Dendritic cell treated with granulocyte-macrophage colony-stimulating factor and Interleukin-4, amounts not matched to agents 40 ng/mL and 50 ng/mL, for 4 days (primary cell): ENCODE results near the gene DCP1A.
"Not testable (repeated sequence)": the region's sequence is repeated elsewhere in the genome, so short reads cannot be mapped to it uniquely, and the experiment has no call there.

ENCODE experiments used
- H3K27ac Mint-ChIP-seq: one replicate; pipeline ENCODE4 v1.8.0; 2022; ENCODE audit warnings: mild to moderate bottlenecking, mixed read lengths
- H3K27me3 Mint-ChIP-seq: one replicate; pipeline ENCODE4 v1.8.0; 2022; ENCODE audit warnings: mild to moderate bottlenecking, mixed read lengths
- H3K36me3 Mint-ChIP-seq: one replicate; pipeline ENCODE4 v1.8.0; 2022; ENCODE audit warnings: low read depth, mixed read lengths
- H3K4me1 Mint-ChIP-seq: one replicate; pipeline ENCODE4 v1.8.0; 2022; ENCODE audit warnings: low read depth, mixed read lengths
- H3K4me3 Mint-ChIP-seq: one replicate; pipeline ENCODE4 v1.8.0; 2022; ENCODE audit warnings: mild to moderate bottlenecking, moderate library complexity, mixed read lengths
- H3K9me3 Mint-ChIP-seq: one replicate; pipeline ENCODE4 v1.8.0; 2022; ENCODE audit warnings: mixed read lengths
- intact Hi-C: fragments of 100-400 bp; cut with micrococcal nuclease; formaldehyde crosslinking; loops from one replicate; pipeline ENCODE4 v1.15.0; 2022

Gene DCP1A

DNA sequence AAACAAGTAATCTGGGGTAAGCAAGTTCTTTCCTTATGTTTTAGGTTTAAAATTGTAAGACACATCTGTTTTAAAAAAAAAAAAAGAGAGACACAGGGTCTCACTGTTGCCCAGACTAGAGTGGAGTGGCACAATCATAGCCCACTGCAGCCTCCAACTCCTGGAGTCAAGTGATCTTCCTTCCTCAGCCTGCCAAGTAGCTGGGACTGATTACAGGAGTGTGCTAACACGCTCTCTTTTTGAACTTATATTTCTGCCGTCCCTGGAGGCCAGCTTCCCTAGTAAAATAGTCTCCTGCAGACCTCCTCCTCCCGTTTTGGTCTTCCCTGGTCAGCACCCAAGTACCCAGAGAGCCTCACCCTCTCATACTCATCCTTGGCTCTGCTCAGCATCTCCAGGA, 35.5 kb downstream of the DCP1A start:
- intact Hi-C loops: no loop called here
- no peaks in the 10 kb centered on the region for H3K27me3 Mint-ChIP-seq
- no peak overlapping the region for H3K4me3 Mint-ChIP-seq
- peaks cover 68% of the 10 kb centered on the region for H3K36me3 Mint-ChIP-seq
- H3K9me3 Mint-ChIP-seq: no peaks in the 10 kb centered on the region
- peaks cover 10% of the 10 kb centered on the region for H3K4me1 Mint-ChIP-seq
- H3K27ac Mint-ChIP-seq: no peak overlapping the region

DNA sequence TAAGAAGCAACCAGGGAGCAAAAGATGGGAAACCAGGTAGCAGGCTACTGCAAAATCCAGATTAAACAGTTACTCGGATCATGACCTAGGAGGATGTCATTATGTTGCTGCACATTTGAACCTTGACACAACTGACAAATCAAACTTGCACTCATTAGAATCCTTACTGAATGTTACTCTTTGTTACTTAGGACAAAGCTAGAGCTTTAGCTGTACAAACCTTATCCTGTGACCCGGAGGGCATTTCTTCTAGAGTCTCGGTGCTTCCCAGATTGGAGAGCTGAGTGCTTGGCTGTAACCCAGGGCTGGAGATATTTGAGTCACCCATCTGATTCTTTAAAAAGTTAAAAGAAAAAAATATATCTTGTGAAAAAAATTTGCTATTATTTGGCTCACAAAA, 43.4 kb downstream of the DCP1A start:
- intact Hi-C loops: no loop called here
- Mint-ChIP-seq H3K27me3 (no peaks in the 10 kb centered on the region), H3K9me3 (no peaks in the 10 kb centered on the region), H3K4me3 (no peak overlapping the region), H3K36me3 (peaks cover 61% of the 10 kb centered on the region), H3K4me1 (peaks cover 14% of the 10 kb centered on the region), H3K27ac (no peak overlapping the region)

DNA sequence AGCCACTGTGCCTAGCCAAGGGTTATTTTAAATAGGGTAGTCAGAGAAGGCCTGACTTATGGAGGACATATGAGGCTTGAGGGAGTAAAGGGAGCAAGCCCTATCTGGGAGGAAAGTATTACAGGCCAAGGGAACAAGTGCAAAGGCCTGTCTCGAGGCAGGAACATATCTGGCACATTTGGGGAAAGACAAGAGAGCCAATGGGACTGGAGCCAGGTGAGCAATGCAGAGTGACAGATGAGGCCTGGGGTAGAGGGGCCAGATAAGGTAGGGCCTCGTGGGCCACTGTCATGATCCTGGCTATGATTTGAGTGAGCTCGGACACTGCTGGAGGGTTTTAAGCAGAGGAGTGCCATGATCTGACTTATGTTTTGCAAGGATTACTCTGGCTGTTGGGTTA, 43.8 kb downstream of the DCP1A start:
- H3K36me3 Mint-ChIP-seq: peaks cover 58% of the 10 kb centered on the region
- H3K27me3 Mint-ChIP-seq: no peaks in the 10 kb centered on the region
- no peak overlapping the region for H3K27ac Mint-ChIP-seq
- intact Hi-C loops: no loop called here
- H3K4me1 Mint-ChIP-seq: peaks cover 14% of the 10 kb centered on the region
- H3K9me3 Mint-ChIP-seq: no peaks in the 10 kb centered on the region
- no peak overlapping the region for H3K4me3 Mint-ChIP-seq

DNA sequence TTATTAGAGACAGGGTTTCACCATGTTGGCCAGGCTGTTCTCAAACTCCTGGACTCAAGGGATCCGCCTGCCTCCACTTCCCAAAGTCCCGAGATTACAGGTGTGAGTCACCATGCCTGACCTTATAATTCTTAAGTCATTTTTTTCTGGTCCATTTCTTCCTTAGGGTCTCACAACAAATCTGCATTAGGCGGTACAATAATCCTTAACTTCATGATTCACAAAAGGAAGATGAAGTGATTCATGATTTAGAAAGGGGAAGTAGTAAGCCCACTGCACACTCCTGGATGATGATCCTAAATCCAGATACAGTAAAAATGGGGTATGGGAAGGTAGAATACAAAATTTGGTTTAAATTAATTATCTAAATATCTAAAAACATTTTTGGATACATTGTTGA, 46.5 kb downstream of the DCP1A start:
- Mint-ChIP-seq H3K9me3 (no peaks in the 10 kb centered on the region), H3K4me3 (no peak overlapping the region), H3K27me3 (no peaks in the 10 kb centered on the region), H3K4me1 (peaks cover 14% of the 10 kb centered on the region), H3K36me3 (peaks cover 53% of the 10 kb centered on the region), H3K27ac (no peak overlapping the region)
- intact Hi-C loops: no loop called here

DNA sequence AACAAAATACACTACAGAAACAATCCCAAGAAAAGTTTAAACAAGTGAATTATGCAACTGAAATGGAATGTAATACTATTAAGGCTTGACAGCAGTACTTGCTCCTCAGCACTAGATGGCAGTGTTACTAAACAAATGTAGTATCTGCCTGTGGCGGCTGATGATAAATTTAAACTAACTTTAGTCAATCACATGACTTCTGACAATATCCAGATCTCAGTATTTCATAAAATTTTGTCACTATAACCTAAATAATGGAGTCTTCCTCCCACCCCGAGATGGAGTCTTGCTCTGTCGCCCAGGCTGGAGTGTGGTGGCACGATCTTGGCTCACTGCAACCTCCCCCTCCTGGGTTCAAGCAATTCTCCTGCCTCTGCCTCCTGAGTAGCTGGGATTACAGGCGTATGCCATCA, 47.7 kb downstream of the DCP1A start:
- Mint-ChIP-seq H3K4me1 (peaks cover 14% of the 10 kb centered on the region), H3K36me3 (peaks cover 65% of the 10 kb centered on the region)
- H3K4me3 Mint-ChIP-seq, H3K9me3 Mint-ChIP-seq, H3K27me3 Mint-ChIP-seq, H3K27ac Mint-ChIP-seq, intact Hi-C loops: not testable (repeated sequence)

DNA sequence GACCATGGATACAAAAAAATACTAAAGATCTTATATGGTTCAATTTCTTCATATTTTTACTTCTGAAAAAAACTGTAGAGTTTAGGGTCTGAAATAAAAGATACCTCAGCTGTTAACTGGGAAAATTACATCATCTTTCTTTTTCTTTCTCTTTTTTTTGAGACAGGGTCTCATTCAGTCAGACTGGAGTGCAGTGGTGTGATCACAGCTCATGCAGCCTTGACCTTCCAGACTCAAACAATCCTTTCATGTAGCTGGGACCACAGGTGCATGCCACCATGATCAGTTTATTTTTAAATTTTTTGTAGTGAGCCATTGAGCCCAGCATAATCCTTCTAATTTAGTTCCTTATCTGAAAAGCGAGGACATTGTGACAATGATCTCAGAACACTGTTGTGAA, 51.9 kb downstream of the DCP1A start:
- intact Hi-C loops: no loop called here
- Mint-ChIP-seq H3K4me3 (no peak overlapping the region), H3K36me3 (peaks cover 62% of the 10 kb centered on the region)

DNA sequence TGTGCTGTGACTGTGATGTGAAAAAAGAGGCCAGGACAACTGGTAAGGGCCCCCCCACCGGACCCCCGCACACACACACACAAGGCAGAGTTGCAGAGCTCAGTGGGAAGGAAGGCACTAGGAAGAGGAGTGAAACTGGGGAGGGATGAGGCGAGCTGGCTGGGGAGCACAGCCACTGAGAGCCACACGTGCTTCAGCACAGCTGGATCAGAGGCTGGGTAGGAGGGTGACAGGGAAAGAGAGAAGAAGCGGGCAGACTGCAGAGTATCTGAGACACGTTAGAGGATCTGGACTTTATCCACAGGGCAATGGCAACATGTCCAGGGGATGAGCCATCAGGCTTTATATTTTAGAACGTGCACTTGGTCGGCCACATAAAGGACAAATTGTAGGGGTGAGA, 53.5 kb downstream of the DCP1A start:
- no peaks in the 10 kb centered on the region for H3K27me3 Mint-ChIP-seq
- no peak overlapping the region for H3K27ac Mint-ChIP-seq
- no peak overlapping the region for H3K4me3 Mint-ChIP-seq
- intact Hi-C loops: no loop called here
- H3K9me3 Mint-ChIP-seq: no peaks in the 10 kb centered on the region
- no peaks in the 10 kb centered on the region for H3K4me1 Mint-ChIP-seq
- H3K36me3 Mint-ChIP-seq: peaks cover 62% of the 10 kb centered on the region

More for the DNA sequence above, 51.9 kb downstream of the DCP1A start:
- Mint-ChIP-seq H3K4me1 (peaks cover 7% of the 10 kb centered on the region), H3K27me3 (no peaks in the 10 kb centered on the region), H3K9me3 (no peaks in the 10 kb centered on the region), H3K27ac (no peak overlapping the region)

DNA sequence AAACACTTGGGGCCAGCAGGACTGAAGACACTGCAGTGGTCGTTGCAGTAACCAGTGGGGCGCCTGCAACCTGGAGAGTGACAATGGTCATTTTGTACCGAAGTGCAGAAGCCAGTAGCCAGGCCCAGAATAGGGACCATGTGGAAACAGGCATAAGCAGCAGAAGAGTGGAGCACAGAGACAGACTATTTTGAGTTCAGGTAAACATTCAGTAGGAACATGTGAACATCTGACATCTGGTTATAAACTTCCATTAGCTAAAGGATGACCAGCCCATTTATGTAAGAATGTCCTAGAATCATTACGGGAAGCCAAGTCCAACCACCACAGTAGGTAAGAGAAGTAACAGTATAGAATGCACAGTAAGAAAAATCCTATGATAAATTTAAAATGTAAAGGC, 59.1 kb downstream of the DCP1A start:
- intact Hi-C loops: no loop called here
- Mint-ChIP-seq H3K4me1 (peaks cover 6% of the 10 kb centered on the region), H3K27me3 (no peaks in the 10 kb centered on the region), H3K36me3 (peaks cover 75% of the 10 kb centered on the region), H3K9me3 (no peaks in the 10 kb centered on the region), H3K27ac (no peak overlapping the region), H3K4me3 (no peak overlapping the region)

DNA sequence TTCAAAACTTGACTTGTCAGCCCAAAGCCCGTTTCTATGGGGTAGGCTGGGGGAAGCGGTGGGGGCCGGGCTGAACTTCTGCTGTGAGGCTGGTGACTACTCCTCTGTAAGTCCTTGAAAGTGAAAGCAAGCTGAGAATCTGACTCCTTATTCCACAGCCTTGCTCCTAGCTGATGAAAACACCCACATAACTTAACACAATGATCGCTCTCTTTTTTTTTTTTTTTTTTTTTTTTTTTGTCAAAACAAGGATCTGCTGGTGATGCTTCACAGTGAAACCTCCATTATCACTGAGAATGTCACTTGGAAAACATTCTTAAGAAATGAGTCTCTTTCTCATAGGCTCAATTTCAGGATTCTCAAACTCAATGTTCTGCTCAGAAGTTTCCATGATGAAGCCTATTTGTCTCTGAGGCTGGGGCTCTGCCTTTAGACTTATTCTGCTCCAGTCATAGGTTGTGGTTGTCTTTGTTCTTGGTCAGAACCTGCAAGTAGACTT, 60.2 kb downstream of the DCP1A start:
- intact Hi-C loops: no loop called here
- no peaks in the 10 kb centered on the region for H3K27me3 Mint-ChIP-seq
- H3K9me3 Mint-ChIP-seq: no peaks in the 10 kb centered on the region
- no peak overlapping the region for H3K27ac Mint-ChIP-seq
- H3K4me3 Mint-ChIP-seq: no peak overlapping the region
- H3K4me1 Mint-ChIP-seq: peaks cover 6% of the 10 kb centered on the region
- peaks cover 67% of the 10 kb centered on the region for H3K36me3 Mint-ChIP-seq

DNA sequence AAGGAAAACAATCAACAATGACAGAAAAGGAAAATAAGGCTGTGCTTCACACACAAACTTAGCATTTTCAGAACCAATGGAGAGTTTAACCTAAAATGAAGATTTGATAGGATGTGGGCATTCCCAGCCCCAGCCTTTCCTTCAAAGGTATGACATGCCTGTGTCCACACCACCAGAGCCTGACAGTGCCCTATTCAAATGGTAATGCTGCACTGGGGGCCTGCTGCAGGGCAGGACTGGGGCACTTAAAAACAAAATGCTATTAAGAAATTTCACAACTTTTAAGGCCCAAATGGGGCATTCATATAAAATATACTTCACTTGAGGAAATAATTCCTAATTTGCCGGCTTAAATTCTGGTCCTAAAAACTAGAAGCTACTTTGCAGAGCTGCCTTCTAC, 60.6 kb downstream of the DCP1A start:
- peaks cover 62% of the 10 kb centered on the region for H3K36me3 Mint-ChIP-seq
- H3K4me3 Mint-ChIP-seq: no peak overlapping the region

DNA sequence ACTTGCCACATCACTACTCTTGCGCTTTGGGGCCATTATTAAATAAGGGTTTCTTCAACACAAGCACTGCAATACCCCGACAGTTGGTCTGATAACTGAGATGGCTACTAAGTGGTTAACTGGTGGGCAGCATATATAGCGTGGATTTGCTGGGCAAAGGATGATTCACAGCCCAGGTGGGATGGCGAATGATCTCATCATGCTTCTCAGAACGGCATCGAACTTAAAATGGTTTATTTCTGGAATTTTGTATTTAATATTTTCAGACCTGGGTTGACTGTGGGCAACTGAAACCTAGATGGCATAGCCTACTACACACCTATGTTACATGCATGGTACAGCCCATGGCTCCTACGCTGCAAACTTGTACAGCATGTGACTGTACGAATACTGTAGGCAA, 64.8 kb downstream of the DCP1A start:
- Mint-ChIP-seq H3K4me3 (no peak overlapping the region), H3K9me3 (no peaks in the 10 kb centered on the region), H3K27me3 (no peaks in the 10 kb centered on the region), H3K27ac (no peak overlapping the region), H3K36me3 (peaks cover 37% of the 10 kb centered on the region), H3K4me1 (peaks cover 6% of the 10 kb centered on the region)
- intact Hi-C loops: no loop called here

More for the DNA sequence above, 60.6 kb downstream of the DCP1A start:
- no peaks in the 10 kb centered on the region for H3K9me3 Mint-ChIP-seq
- no peak overlapping the region for H3K27ac Mint-ChIP-seq
- peaks cover 6% of the 10 kb centered on the region for H3K4me1 Mint-ChIP-seq
- H3K27me3 Mint-ChIP-seq: no peaks in the 10 kb centered on the region
- intact Hi-C loops: no loop called here

DNA sequence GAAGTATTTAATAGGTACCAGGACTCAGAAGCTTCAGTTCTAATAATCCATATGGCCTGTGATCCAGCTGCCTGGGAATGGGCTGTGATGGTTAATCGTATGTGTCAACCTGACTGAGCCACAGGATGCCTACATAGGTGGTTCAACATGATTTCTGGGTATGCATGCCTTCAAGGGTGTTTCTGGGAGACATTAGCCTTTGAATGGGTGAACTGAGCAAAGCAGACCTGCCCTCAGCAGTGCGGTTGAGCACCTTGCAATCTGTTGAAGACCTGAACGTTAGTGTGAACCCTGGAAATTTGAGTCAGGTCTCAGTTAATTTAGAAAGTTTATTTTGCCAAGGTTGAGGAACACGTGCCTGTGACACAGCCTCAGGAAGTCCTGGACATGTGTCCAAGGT, 68.7 kb downstream of the DCP1A start:
- H3K36me3 Mint-ChIP-seq: peaks cover 18% of the 10 kb centered on the region
- H3K27me3 Mint-ChIP-seq: no peaks in the 10 kb centered on the region
- H3K4me3 Mint-ChIP-seq: no peak overlapping the region
- H3K9me3 Mint-ChIP-seq: no peaks in the 10 kb centered on the region
- H3K27ac Mint-ChIP-seq: no peak overlapping the region
- intact Hi-C loops: no loop called here
- H3K4me1 Mint-ChIP-seq: peaks cover 2% of the 10 kb centered on the region

DNA sequence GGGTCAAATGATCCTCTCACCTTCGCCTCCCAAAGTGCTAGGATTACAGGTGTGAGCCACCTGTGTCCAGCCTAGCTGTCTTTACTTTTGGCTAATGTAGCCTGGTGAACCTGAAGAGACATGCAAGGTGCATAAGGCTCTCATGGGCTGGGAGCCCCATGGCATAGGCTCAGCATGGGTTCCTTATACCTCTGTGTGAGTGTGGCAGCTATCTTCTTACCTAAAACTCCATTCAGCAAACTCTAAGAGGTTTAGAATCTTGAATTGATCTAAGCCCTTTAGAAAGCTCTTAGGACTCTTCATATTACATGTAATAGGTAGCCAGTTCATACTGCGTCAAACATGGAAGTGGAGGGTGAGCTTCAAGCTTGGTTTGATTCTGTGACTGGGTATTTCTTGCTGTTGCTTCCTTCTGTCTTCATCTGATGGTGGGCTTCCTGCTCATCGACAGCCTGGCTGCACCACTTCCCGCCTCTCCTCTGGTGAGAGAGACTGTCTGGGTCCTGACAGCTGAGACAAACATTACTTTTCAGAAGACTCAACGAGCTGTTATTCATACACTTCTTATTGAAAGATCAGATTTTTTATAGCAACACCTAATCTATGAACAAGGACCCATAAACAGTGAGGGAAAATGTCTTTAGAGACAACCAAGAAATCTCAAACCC, 72.3 kb downstream of the DCP1A start:
- H3K4me3 Mint-ChIP-seq: no peak overlapping the region
- no peaks in the 10 kb centered on the region for H3K27me3 Mint-ChIP-seq
- peaks cover 11% of the 10 kb centered on the region for H3K36me3 Mint-ChIP-seq
- H3K9me3 Mint-ChIP-seq: no peaks in the 10 kb centered on the region
- H3K27ac Mint-ChIP-seq: no peak overlapping the region
- peaks cover 19% of the 10 kb centered on the region for H3K4me1 Mint-ChIP-seq
- intact Hi-C loops: no loop called here

DNA sequence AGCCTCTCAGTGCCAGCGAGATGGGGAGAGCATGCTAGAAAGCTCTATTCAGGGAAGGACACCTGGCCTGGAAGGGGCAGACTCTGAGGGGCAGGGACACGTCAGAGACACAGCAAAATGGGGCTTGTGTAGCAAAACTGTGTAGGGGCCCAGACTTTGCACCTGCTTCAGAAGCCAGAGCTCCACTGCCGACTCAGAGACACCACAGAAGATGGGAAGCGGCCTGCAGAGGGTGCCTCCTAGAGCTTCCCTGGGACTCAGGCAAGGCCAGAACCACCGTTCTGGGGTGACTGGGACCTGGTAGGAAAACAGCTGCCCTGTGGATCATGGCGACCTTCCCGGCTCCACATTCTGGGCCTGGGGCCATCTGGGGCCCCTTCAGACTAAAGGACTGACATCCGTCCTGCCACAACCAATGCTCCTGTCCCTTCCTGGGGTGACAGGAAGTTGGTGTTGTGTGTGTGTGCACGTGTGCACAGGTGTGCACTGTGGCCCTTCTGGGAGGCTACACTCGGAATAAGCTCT, 74.1 kb downstream of the DCP1A start:
- intact Hi-C loops: no loop called here
- H3K4me3 Mint-ChIP-seq: no peak overlapping the region
- peak overlapping the region; percentile 25 for H3K27ac Mint-ChIP-seq
- H3K9me3 Mint-ChIP-seq: no peaks in the 10 kb centered on the region
- peaks cover 11% of the 10 kb centered on the region for H3K36me3 Mint-ChIP-seq
- H3K27me3 Mint-ChIP-seq: no peaks in the 10 kb centered on the region
- peaks cover 29% of the 10 kb centered on the region for H3K4me1 Mint-ChIP-seq
